ENCODE results near the gene ARHGDIB.

- no peak for TF ChIP-seq POLR2A (IDR thresholded peaks at IDR 0.05)
- TF ChIP-seq, protein P1, sequence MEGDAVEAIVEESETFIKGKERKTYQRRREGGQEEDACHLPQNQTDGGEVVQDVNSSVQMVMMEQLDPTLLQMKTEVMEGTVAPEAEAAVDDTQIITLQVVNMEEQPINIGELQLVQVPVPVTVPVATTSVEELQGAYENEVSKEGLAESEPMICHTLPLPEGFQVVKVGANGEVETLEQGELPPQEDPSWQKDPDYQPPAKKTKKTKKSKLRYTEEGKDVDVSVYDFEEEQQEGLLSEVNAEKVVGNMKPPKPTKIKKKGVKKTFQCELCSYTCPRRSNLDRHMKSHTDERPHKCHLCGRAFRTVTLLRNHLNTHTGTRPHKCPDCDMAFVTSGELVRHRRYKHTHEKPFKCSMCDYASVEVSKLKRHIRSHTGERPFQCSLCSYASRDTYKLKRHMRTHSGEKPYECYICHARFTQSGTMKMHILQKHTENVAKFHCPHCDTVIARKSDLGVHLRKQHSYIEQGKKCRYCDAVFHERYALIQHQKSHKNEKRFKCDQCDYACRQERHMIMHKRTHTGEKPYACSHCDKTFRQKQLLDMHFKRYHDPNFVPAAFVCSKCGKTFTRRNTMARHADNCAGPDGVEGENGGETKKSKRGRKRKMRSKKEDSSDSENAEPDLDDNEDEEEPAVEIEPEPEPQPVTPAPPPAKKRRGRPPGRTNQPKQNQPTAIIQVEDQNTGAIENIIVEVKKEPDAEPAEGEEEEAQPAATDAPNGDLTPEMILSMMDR (IDR thresholded peaks at IDR 0.05): no peak
These were observed 34.1 kb downstream of the ARHGDIB start for GRCh38 chr12:14927267-14927666.

All from adrenal gland (tissue), 5 donors.